ENCODE results near the gene INKA1.

The INKA1 gene

GRCh38 chr3:49801160-49801559 lies 1.9 kb upstream of the INKA1 start:
- Histone ChIP-seq H3K9me3 (ENCODE audit: insufficient read depth, low read length) (no peaks in the 10 kb centered on the region), H3K27me3 (ENCODE audit: low read length) (no peaks in the 10 kb centered on the region), H3K4me2 (ENCODE audit: low read depth, low read length, poor library complexity, severe bottlenecking) (no peak overlapping the region), H3F3A (ENCODE audit: insufficient read depth) (no peaks in the 10 kb centered on the region), H3K4me3 (ENCODE audit: insufficient read depth, low read length, poor library complexity, severe bottlenecking) (no peak overlapping the region), H3K9ac (ENCODE audit: low read length) (no peak overlapping the region), H4K20me1 (ENCODE audit: low read depth, low read length) (no peaks in the 10 kb centered on the region), H3K9me2 (replicated peaks; ENCODE audit: insufficient read depth, low read length) (no peaks in the 10 kb centered on the region), H3K36me3 (ENCODE audit: low read length) (no peaks in the 10 kb centered on the region), H3K27ac (ENCODE audit: low read depth, low read length) (no peak overlapping the region), H2AFZ (ENCODE audit: low read depth, low read length, severe bottlenecking) (no peak overlapping the region), H3K79me2 (ENCODE audit: insufficient read depth, low read length) (no peaks in the 10 kb centered on the region)
- TF ChIP-seq CTCF (IDR thresholded peaks at IDR 0.05; ENCODE audit: insufficient read depth, low read length, poor library complexity, severe bottlenecking) = no peak
- no peak for TF ChIP-seq EZH2phosphoT487 (conservative IDR thresholded peaks at IDR 0.05; ENCODE audit: low read length)

GRCh38 chr3:49803465-49804140 lies 542 bp downstream of the INKA1 start:
- Histone ChIP-seq H3K9ac (ENCODE audit: low read length) (peak overlapping the region; percentile 67), H3K79me2 (ENCODE audit: insufficient read depth, low read length) (no peaks in the 10 kb centered on the region), H4K20me1 (ENCODE audit: low read depth, low read length) (no peaks in the 10 kb centered on the region), H3K9me2 (replicated peaks; ENCODE audit: insufficient read depth, low read length) (no peaks in the 10 kb centered on the region), H3K27me3 (ENCODE audit: low read length) (no peaks in the 10 kb centered on the region), H3K9me3 (ENCODE audit: insufficient read depth, low read length) (no peaks in the 10 kb centered on the region), H3F3A (ENCODE audit: insufficient read depth) (no peaks in the 10 kb centered on the region), H3K4me2 (ENCODE audit: low read depth, low read length, poor library complexity, severe bottlenecking) (peak overlapping the region; percentile 76), H3K27ac (ENCODE audit: low read depth, low read length) (no peak overlapping the region), H3K36me3 (ENCODE audit: low read length) (no peaks in the 10 kb centered on the region), H2AFZ (ENCODE audit: low read depth, low read length, severe bottlenecking) (peak overlapping the region; percentile 91), H3K4me3 (ENCODE audit: insufficient read depth, low read length, poor library complexity, severe bottlenecking) (peak overlapping the region; percentile 80)
- no peak for TF ChIP-seq EZH2phosphoT487 (conservative IDR thresholded peaks at IDR 0.05; ENCODE audit: low read length)
- TF ChIP-seq CTCF (IDR thresholded peaks at IDR 0.05; ENCODE audit: insufficient read depth, low read length, poor library complexity, severe bottlenecking) = no peak

GRCh38 chr3:49804141-49805041 lies 1.3 kb downstream of the INKA1 start:
- H3K79me2 ChIP-seq (ENCODE audit: insufficient read depth, low read length) = no peaks in the 10 kb centered on the region

More at GRCh38 chr3:49804141-49805041, 1.3 kb downstream of the INKA1 start:
- no peaks in the 10 kb centered on the region for H3F3A ChIP-seq (ENCODE audit: insufficient read depth)
- H3K9me2 ChIP-seq (replicated peaks; ENCODE audit: insufficient read depth, low read length) = no peaks in the 10 kb centered on the region
- no peak overlapping the region for H3K4me3 ChIP-seq (ENCODE audit: insufficient read depth, low read length, poor library complexity, severe bottlenecking)
- TF ChIP-seq EZH2phosphoT487 (conservative IDR thresholded peaks at IDR 0.05; ENCODE audit: low read length) (no peak), CTCF (IDR thresholded peaks at IDR 0.05; ENCODE audit: insufficient read depth, low read length, poor library complexity, severe bottlenecking) (no peak)
- H3K27me3 ChIP-seq (ENCODE audit: low read length) = no peaks in the 10 kb centered on the region
- H3K4me2 ChIP-seq (ENCODE audit: low read depth, low read length, poor library complexity, severe bottlenecking) = no peak overlapping the region
- no peak overlapping the region for H3K9ac ChIP-seq (ENCODE audit: low read length)
- no peak overlapping the region for H3K27ac ChIP-seq (ENCODE audit: low read depth, low read length)
- no peaks in the 10 kb centered on the region for H4K20me1 ChIP-seq (ENCODE audit: low read depth, low read length)
- no peak overlapping the region for H2AFZ ChIP-seq (ENCODE audit: low read depth, low read length, severe bottlenecking)
- no peaks in the 10 kb centered on the region for H3K36me3 ChIP-seq (ENCODE audit: low read length)
- H3K9me3 ChIP-seq (ENCODE audit: insufficient read depth, low read length) = no peaks in the 10 kb centered on the region
